ENCODE results near the gene KRT32. TPM values are rescaled to one million over a fixed set of nuclear protein-coding genes. Genes with fewer than 3 reads are reported as not detected.

Gene KRT32
- total and polyA plus RNA-seq, 7 donors = not detected

GRCh38 chr17:41419716-41420115 is 47.5 kb downstream of the KRT32 start:
- no peak for DNase-seq
- peaks cover 0 to 23% (median 3%) of the 10 kb centered on the region in 3 donors for H3K27me3 ChIP-seq
- H3K36me3 ChIP-seq = no peaks in the 10 kb centered on the region
- WGBS, 2 donors = 83 to 94% methylated on average over 4 of the region's 4 CpGs
- intact Hi-C loops (cut with DNase I) = no loop called here
- H3K9me3 ChIP-seq = no peaks in the 10 kb centered on the region
- H3K27ac ChIP-seq = no peak overlapping the region
- peaks cover 0 to 17% (median 12%) of the 10 kb centered on the region in 4 donors for H3K4me1 ChIP-seq
- H3K4me3 ChIP-seq = no peak overlapping the region
- TF ChIP-seq, protein P1, sequence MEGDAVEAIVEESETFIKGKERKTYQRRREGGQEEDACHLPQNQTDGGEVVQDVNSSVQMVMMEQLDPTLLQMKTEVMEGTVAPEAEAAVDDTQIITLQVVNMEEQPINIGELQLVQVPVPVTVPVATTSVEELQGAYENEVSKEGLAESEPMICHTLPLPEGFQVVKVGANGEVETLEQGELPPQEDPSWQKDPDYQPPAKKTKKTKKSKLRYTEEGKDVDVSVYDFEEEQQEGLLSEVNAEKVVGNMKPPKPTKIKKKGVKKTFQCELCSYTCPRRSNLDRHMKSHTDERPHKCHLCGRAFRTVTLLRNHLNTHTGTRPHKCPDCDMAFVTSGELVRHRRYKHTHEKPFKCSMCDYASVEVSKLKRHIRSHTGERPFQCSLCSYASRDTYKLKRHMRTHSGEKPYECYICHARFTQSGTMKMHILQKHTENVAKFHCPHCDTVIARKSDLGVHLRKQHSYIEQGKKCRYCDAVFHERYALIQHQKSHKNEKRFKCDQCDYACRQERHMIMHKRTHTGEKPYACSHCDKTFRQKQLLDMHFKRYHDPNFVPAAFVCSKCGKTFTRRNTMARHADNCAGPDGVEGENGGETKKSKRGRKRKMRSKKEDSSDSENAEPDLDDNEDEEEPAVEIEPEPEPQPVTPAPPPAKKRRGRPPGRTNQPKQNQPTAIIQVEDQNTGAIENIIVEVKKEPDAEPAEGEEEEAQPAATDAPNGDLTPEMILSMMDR (IDR thresholded peaks at IDR 0.05) = no peak
- no peak for TF ChIP-seq EP300 (IDR thresholded peaks at IDR 0.05)
- TF ChIP-seq POLR2AphosphoS5 (IDR thresholded peaks at IDR 0.05) = no peak
- TF ChIP-seq POLR2A (IDR thresholded peaks at IDR 0.05) = no peak

DNA sequence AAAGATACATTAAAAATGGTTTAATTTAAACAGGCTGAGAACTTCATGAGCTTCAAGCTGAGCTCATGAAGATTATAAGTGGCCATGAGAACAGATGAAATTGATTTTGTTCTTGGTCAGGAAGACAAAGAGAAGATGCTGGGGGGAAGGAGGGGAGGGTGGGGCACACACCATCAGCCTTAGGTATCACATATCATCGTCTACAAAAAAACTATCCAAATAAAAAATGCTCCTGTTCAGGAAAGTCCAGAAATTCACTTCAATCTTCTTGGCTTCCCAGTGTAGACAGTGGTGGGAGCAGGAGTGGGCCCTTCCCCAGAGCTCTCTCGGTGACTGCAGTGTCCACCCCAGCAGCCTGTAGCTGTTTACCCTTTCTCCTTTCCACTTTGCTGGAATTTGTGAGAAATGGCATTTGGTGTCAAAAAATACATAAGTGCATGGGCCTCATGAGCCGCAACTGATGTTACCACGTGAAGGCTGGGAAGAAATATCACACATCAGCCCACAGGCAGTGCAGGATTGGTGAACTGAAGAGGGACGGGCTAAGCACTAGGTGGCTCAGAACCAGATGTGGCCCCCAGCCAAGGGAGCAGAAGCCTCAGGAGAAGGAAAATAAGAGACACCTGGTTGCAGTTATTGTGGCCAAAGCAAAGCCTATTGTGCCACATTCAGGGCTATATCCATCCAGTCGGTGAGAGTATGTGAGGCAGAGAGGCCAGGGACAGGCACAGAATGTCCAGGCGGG is 48.9 kb downstream of the KRT32 start:
- intact Hi-C loops (cut with DNase I) = no loop called here
- Histone ChIP-seq H3K9me3 (no peaks in the 10 kb centered on the region), H3K4me1 (peaks cover 0 to 17% (median 12%) of the 10 kb centered on the region in 4 donors), H3K4me3 (no peak overlapping the region), H3K36me3 (no peaks in the 10 kb centered on the region), H3K27ac (no peak overlapping the region), H3K27me3 (peaks cover 0 to 15% (median 3%) of the 10 kb centered on the region in 3 donors)
- no peak for DNase-seq
- TF ChIP-seq EP300 (IDR thresholded peaks at IDR 0.05) (no peak), POLR2A (IDR thresholded peaks at IDR 0.05) (no peak), POLR2AphosphoS5 (IDR thresholded peaks at IDR 0.05) (no peak)
- TF ChIP-seq, protein P1 (IDR thresholded peaks at IDR 0.05) = no peak
- WGBS, 2 donors = 90 to 91% methylated on average over 7 of the region's 7 CpGs

- TF ChIP-seq POLR2AphosphoS5 (IDR thresholded peaks at IDR 0.05) = no peak
- TF ChIP-seq EP300 (IDR thresholded peaks at IDR 0.05) = no peak
- TF ChIP-seq POLR2A (IDR thresholded peaks at IDR 0.05) = no peak
- TF ChIP-seq, protein P1 (IDR thresholded peaks at IDR 0.05) = no peak
- DNase-seq = no peak
- Histone ChIP-seq H3K27me3 (peaks cover 0 to 15% (median 3%) of the 10 kb centered on the region in 3 donors), H3K27ac (no peak overlapping the region), H3K4me3 (no peak overlapping the region), H3K9me3 (no peaks in the 10 kb centered on the region), H3K4me1 (peaks cover 0 to 17% (median 12%) of the 10 kb centered on the region in 4 donors), H3K36me3 (no peaks in the 10 kb centered on the region)
- 47 to 48% methylated on average over 4 of the region's 4 CpGs for WGBS, 2 donors
- intact Hi-C loops (cut with DNase I) = no loop called here
These were observed 49.6 kb downstream of the KRT32 start for GRCh38 chr17:41417576-41418015.

DNA sequence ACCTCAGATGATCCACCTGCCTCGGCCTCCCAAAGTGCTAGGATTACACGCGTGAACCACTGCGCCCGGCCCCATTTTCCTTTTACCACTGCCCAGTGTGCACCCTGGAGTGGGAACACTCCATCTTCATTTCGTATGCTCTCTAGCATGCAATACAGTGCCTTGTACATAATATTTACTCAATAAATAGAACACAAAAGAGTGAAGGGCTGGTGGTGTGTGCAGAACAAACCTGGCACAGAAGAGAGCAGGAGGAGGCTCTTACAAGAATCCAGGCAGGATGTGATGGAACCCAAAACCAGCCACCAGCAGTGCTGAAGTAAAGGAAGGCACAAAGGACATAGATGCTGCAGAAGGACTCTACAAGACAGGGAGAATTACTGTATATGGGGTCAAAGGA is 50.1 kb downstream of the KRT32 start:
- Histone ChIP-seq H3K27ac (no peak overlapping the region), H3K36me3 (no peaks in the 10 kb centered on the region), H3K4me1 (peaks cover 0 to 17% (median 12%) of the 10 kb centered on the region in 4 donors), H3K4me3 (no peak overlapping the region), H3K27me3 (peaks cover 0 to 15% (median 3%) of the 10 kb centered on the region in 3 donors), H3K9me3 (no peaks in the 10 kb centered on the region)
- TF ChIP-seq EP300 (IDR thresholded peaks at IDR 0.05) (no peak), POLR2A (IDR thresholded peaks at IDR 0.05) (no peak), POLR2AphosphoS5 (IDR thresholded peaks at IDR 0.05) (no peak)
- TF ChIP-seq, protein P1 (IDR thresholded peaks at IDR 0.05) = no peak
- intact Hi-C loops (cut with DNase I) = no loop called here
- no peak for DNase-seq
- whole genome bisulfite sequencing, 2 donors = 94 to 96% methylated on average over 6 of the region's 6 CpGs

Data from sigmoid colon (tissue), 7 donors.